Inflammatory macrophage treated with lipopolysaccharide for 4 hours (primary cell): ENCODE measurements around the gene RAVER1.
A peak's percentile ranks its signal among the peaks of the same experiment; 100 is the strongest.
"Not testable (repeated sequence)": the region's sequence is repeated elsewhere in the genome, so short reads cannot be mapped to it uniquely, and the experiment has no call there.

Experiments
- DNase-seq: peaks from one replicate; pipeline ENCODE4 v3.0.0-alpha.2; 2020

RAVER1 gene

GRCh38 chr19:10332965-10333757 lies at the start of gene RAVER1:
RAVER1 (minus strand) TSS chr19:10333529; CDS start chr19:10333507, 22 bp downstream.
- DNase-seq, result peak; percentile 98

GRCh38 chr19:10383223-10383499 lies 49.8 kb upstream of the RAVER1 start:
- DNase-seq, result not testable (repeated sequence)

GRCh38 chr19:10380313-10381102 lies 47.2 kb upstream of the RAVER1 start, which contains the start of gene TYK2:
TYK2 (minus strand) TSS chr19:10380572; CDS start chr19:10378406, 2,166 bp downstream.
- DNase-seq, result peak; percentile 99

- DNase-seq, result no peak
Observed at GRCh38 chr19:10379880-10380312, 46.6 kb upstream of the RAVER1 start.

GRCh38 chr19:10378124-10378523 lies 44.8 kb upstream of the RAVER1 start:
- peak; percentile 27 for DNase-seq

GRCh38 chr19:10377140-10377640 lies 43.9 kb upstream of the RAVER1 start:
- DNase-seq, result not testable (repeated sequence)

- DNase-seq, result peak; percentile 63
Observed at GRCh38 chr19:10374931-10375330, 41.6 kb upstream of the RAVER1 start.

- peak; percentile 87 for DNase-seq
Observed at GRCh38 chr19:10372690-10373089, 39.4 kb upstream of the RAVER1 start.

GRCh38 chr19:10368101-10368803 lies 34.9 kb upstream of the RAVER1 start:
- no peak for DNase-seq

- not testable (repeated sequence) for DNase-seq
Observed at GRCh38 chr19:10366950-10367512, 33.7 kb upstream of the RAVER1 start.

GRCh38 chr19:10365518-10365917 lies 32.2 kb upstream of the RAVER1 start:
- DNase-seq, result no peak

GRCh38 chr19:10364644-10365043 lies 31.3 kb upstream of the RAVER1 start:
- no peak for DNase-seq

- no peak for DNase-seq
Observed at GRCh38 chr19:10363789-10364281, 30.5 kb upstream of the RAVER1 start.

GRCh38 chr19:10362259-10362658 lies 28.9 kb upstream of the RAVER1 start:
- DNase-seq, result no peak

- no peak for DNase-seq
Observed at GRCh38 chr19:10361569-10362011, 28.3 kb upstream of the RAVER1 start.

GRCh38 chr19:10356431-10356830 lies 23.1 kb upstream of the RAVER1 start:
- DNase-seq, result no peak

- peak; percentile 22 for DNase-seq
Observed at GRCh38 chr19:10353793-10354391, 20.6 kb upstream of the RAVER1 start.

GRCh38 chr19:10352764-10353671 lies 19.7 kb upstream of the RAVER1 start:
- DNase-seq, result no peak

- DNase-seq, result peak; percentile 90
Observed at GRCh38 chr19:10346509-10346908, 13.2 kb upstream of the RAVER1 start.

GRCh38 chr19:10344780-10345179 lies 11.5 kb upstream of the RAVER1 start:
- no peak for DNase-seq

GRCh38 chr19:10343495-10343894 lies 10.2 kb upstream of the RAVER1 start:
- DNase-seq, result no peak
